T-cell (primary cell): Measurements from ENCODE around the gene ZBTB7A. TPM values are rescaled to one million over a fixed set of nuclear protein-coding genes. Genes with fewer than 3 reads are reported as not detected.
"Not testable (repeated sequence)": the region's sequence is repeated elsewhere in the genome, so short reads cannot be mapped to it uniquely, and the experiment has no call there.

Experiments used
- ATAC-seq, 4 experiments: fragments of 200-7000 bp in 3 of 4; fragments of 150-1000 bp in 1 of 4; cut with Tn5 transposase; replicated peaks in 1 of 4; 1 replicate in 3 of 4; 2 replicates in 1 of 4; pipeline ENCODE4 v1.10.0; 2021; ENCODE audit warnings: moderate library complexity in 3 of 4, mild to moderate bottlenecking in 2 of 4, moderate number of reproducible peaks in 1 of 4
- CTCF ChIA-PET, 2 donors: fragments of 300-600 bp; sonication (Branson Sonifier 250); formaldehyde crosslinking; loops; one replicate each; lab custom pipeline; 2022; ENCODE audit warnings: antibody characterized with exemption in 2 of 2; lab: Charles Lee
- POLR2A ChIA-PET, 2 donors: fragments of 300-600 bp; sonication (Branson Sonifier 250); formaldehyde crosslinking; loops; one replicate each; lab custom pipeline; 2022; ENCODE audit warnings: antibody characterized with exemption in 2 of 2; lab: Charles Lee
- DNase-seq, 35 experiments: peaks; one replicate each; pipeline versions ENCODE4 v3.0.0 to v3.0.0-alpha.2; 2013 to 2023
- H3K27ac ChIP-seq: one replicate; pipeline ENCODE4 v1.5.1; 2013; ENCODE audit warnings: low read length
- H3K27me3 ChIP-seq, 2 experiments: replicated peaks in 1 of 2; 1 replicate in 1 of 2; 2 replicates in 1 of 2; pipeline versions ENCODE4 v1.6.1 to v1.7.0; 2013; ENCODE audit warnings: low read length in 1 of 2, mixed read lengths in 1 of 2; ENCODE audit not compliant: control insufficient read depth in 2 of 2, insufficient read depth in 2 of 2; ENCODE audit errors: extremely low read depth in 1 of 2
- H3K36me3 ChIP-seq, 2 donors: 1 replicate in 1 of 2; 2 replicates in 1 of 2; pipeline versions ENCODE4 v1.6.1 to v1.7.0; 2013; ENCODE audit warnings: low read length in 1 of 2; ENCODE audit not compliant: control insufficient read depth in 2 of 2, insufficient read depth in 1 of 2; ENCODE audit errors: extremely low read depth in 1 of 2
- H3K4me1 ChIP-seq, 2 experiments: 1 replicate in 1 of 2; 2 replicates in 1 of 2; pipeline versions ENCODE4 v1.6.1 to v1.7.0; 2013; ENCODE audit warnings: low read length in 2 of 2, mixed read lengths in 1 of 2; ENCODE audit not compliant: insufficient read depth in 2 of 2, control insufficient read depth in 1 of 2; ENCODE audit errors: extremely low read depth in 1 of 2
- H3K4me3 ChIP-seq, 2 donors: 1 replicate in 1 of 2; 2 replicates in 1 of 2; pipeline versions ENCODE4 v1.5.1 to v1.7.0; 2013; ENCODE audit warnings: mild to moderate bottlenecking in 2 of 2, low read length in 1 of 2, moderate library complexity in 1 of 2; ENCODE audit not compliant: control insufficient read depth in 1 of 2; ENCODE audit errors: extremely low read depth in 1 of 2
- H3K9me3 ChIP-seq: 2 replicates; pipeline ENCODE4 v1.7.0; 2013
- H3K27ac Mint-ChIP-seq, 2 donors: one replicate each; pipeline ENCODE4 v1.8.0; 2020 to 2021; ENCODE audit warnings: mild to moderate bottlenecking in 2 of 2, mixed read lengths in 2 of 2
- H3K27me3 Mint-ChIP-seq, 2 donors: one replicate each; pipeline ENCODE4 v1.8.0; 2021 to 2022; ENCODE audit warnings: mixed read lengths in 2 of 2
- H3K36me3 Mint-ChIP-seq: one replicate; pipeline ENCODE4 v1.8.0; 2021; ENCODE audit warnings: mixed read lengths
- H3K4me1 Mint-ChIP-seq, 3 donors: one replicate each; pipeline ENCODE4 v1.8.0; 2020 to 2022; ENCODE audit warnings: mixed read lengths in 3 of 3, mild to moderate bottlenecking in 1 of 3
- H3K4me3 Mint-ChIP-seq, 3 donors: one replicate each; pipeline ENCODE4 v1.8.0; 2020 to 2022; ENCODE audit warnings: mild to moderate bottlenecking in 3 of 3, mixed read lengths in 3 of 3, moderate library complexity in 3 of 3
- H3K9me3 Mint-ChIP-seq, 3 donors: one replicate each; pipeline ENCODE4 v1.8.0; 2020 to 2022; ENCODE audit warnings: mixed read lengths in 3 of 3
- WGBS: methylation state at CpG from one replicate; pipeline ENCODE4 v1.1.5; 2013; ENCODE audit warnings: missing lambda C conversion rate; ENCODE audit not compliant: insufficient coverage; 5-methylcytosine and 5-hydroxymethylcytosine counted together
- total RNA-seq, 35 experiments: library from RNA in 6 of 35; stranded (reverse) in 6 of 35; fragments of 120-200 nt in 1 of 35; gene quantifications; one replicate each; pipeline versions ENCODE4 v1.2.1 to v1.2.4 and lab custom pipeline; 2013 to 2026

ZBTB7A gene
- total RNA-seq, 5 donors from 2014 or later (not counting 1 experiment from before 2014, with no cell fraction given) = 43.6 to 85.7 (median 81.8) TPM

GRCh38 chr19:4013886-4014540 lies 52.7 kb downstream of the ZBTB7A start:
- no peak overlapping the region for H3K27ac Mint-ChIP-seq
- H3K4me1 Mint-ChIP-seq = peaks cover 21 to 45% (median 42%) of the 10 kb centered on the region in 3 donors

GRCh38 chr19:4012975-4013634 lies 53.6 kb downstream of the ZBTB7A start:
- Histone ChIP-seq H3K4me3 (no peak overlapping the region), H3K27me3 (no peaks in the 10 kb centered on the region), H3K4me1 (peaks cover 6 to 65% of the 10 kb centered on the region in 2 experiments), H3K36me3 (peaks cover 29 to 40% of the 10 kb centered on the region in 2 donors), H3K9me3 (no peaks in the 10 kb centered on the region), H3K27ac (no peak overlapping the region)
- Mint-ChIP-seq H3K36me3 (peaks cover 5% of the 10 kb centered on the region), H3K9me3 (no peaks in the 10 kb centered on the region), H3K27ac (no peak overlapping the region), H3K4me3 (no peak overlapping the region), H3K4me1 (peaks cover 23 to 50% (median 48%) of the 10 kb centered on the region in 3 donors), H3K27me3 (no peaks in the 10 kb centered on the region)
- POLR2A ChIA-PET = interaction anchor here in 1 of 2 donors (0.9 kb wide), 1 partner anchor 22 kb away, joined by 3 read pairs; no protein-coding TSS in a partner anchor
- no peak for DNase-seq
- WGBS = 96% methylated on average over 33 of the region's 33 CpGs
- CTCF ChIA-PET = no interaction called here
- no peak for ATAC-seq

More at GRCh38 chr19:4013886-4014540, 52.7 kb downstream of the ZBTB7A start:
- Histone ChIP-seq H3K36me3 (peaks cover 29 to 43% of the 10 kb centered on the region in 2 donors), H3K27ac (no peak overlapping the region), H3K27me3 (no peaks in the 10 kb centered on the region), H3K9me3 (no peaks in the 10 kb centered on the region), H3K4me3 (no peak overlapping the region), H3K4me1 (peaks cover 0 to 58% of the 10 kb centered on the region in 2 experiments)
- ChIA-PET POLR2A (interaction anchor here in 1 of 2 donors (0.9 kb wide), 1 partner anchor 23 kb away, joined by 3 read pairs; no protein-coding TSS in a partner anchor), CTCF (no interaction called here)
- WGBS = 96% methylated on average over 20 of the region's 20 CpGs
- Mint-ChIP-seq H3K4me3 (no peak overlapping the region), H3K36me3 (peaks cover 9% of the 10 kb centered on the region), H3K27me3 (no peaks in the 10 kb centered on the region), H3K9me3 (no peaks in the 10 kb centered on the region)
- DNase-seq (no peak), ATAC-seq (no peak)

GRCh38 chr19:4012092-4012974 lies 54.4 kb downstream of the ZBTB7A start:
- Histone ChIP-seq H3K27ac (no peak overlapping the region), H3K27me3 (no peaks in the 10 kb centered on the region), H3K4me3 (no peak overlapping the region), H3K36me3 (peaks cover 24 to 40% of the 10 kb centered on the region in 2 donors), H3K9me3 (no peaks in the 10 kb centered on the region), H3K4me1 (peaks cover 6 to 66% of the 10 kb centered on the region in 2 experiments)
- Mint-ChIP-seq H3K27me3 (no peaks in the 10 kb centered on the region), H3K9me3 (no peaks in the 10 kb centered on the region), H3K27ac (peak overlapping the region in 1 of 2 donors; percentile 70), H3K36me3 (peaks cover 5% of the 10 kb centered on the region), H3K4me1 (peaks cover 23 to 50% (median 48%) of the 10 kb centered on the region in 3 donors), H3K4me3 (no peak overlapping the region)
- ChIA-PET CTCF (no interaction called here), POLR2A (interaction anchor here in 1 of 2 donors (0.5 to 0.6 kb wide), 2 partner anchors 18 to 22 kb away, joined by 3 to 5 read pairs; no protein-coding TSS in a partner anchor)
- WGBS = 92% methylated on average over 23 of the region's 27 CpGs
- no peak for ATAC-seq
- no peak for DNase-seq

GRCh38 chr19:4011430-4011829 lies 55.3 kb downstream of the ZBTB7A start:
- H3K27me3 Mint-ChIP-seq, DNase-seq, ATAC-seq, H3K9me3 Mint-ChIP-seq, POLR2A ChIA-PET, H3K27ac ChIP-seq, H3K4me3 ChIP-seq, H3K36me3 Mint-ChIP-seq, H3K9me3 ChIP-seq, H3K27ac Mint-ChIP-seq, H3K27me3 ChIP-seq: not testable (repeated sequence)
- 97% methylated on average over 4 of the region's 6 CpGs for WGBS
- Mint-ChIP-seq H3K4me1 (peaks cover 23 to 48% (median 46%) of the 10 kb centered on the region in 3 donors), H3K4me3 (peak overlapping the region in 1 of 3 donors; percentile 7)
- H3K36me3 ChIP-seq = peaks cover 24 to 40% of the 10 kb centered on the region in 2 donors
- CTCF ChIA-PET = interaction anchor here in 1 of 2 donors (0.6 kb wide), 1 partner anchor 129 kb away, joined by 3 read pairs; no protein-coding TSS in a partner anchor
- peaks cover 6 to 73% of the 10 kb centered on the region in 2 experiments for H3K4me1 ChIP-seq

GRCh38 chr19:4010808-4011110 lies 55.9 kb downstream of the ZBTB7A start:
- H3K27me3 Mint-ChIP-seq = no peaks in the 10 kb centered on the region

More at GRCh38 chr19:4010808-4011110, 55.9 kb downstream of the ZBTB7A start:
- 91% methylated on average over 8 of the region's 14 CpGs for WGBS
- Histone ChIP-seq H3K4me1 (peaks cover 6 to 72% of the 10 kb centered on the region in 2 experiments), H3K27me3 (no peaks in the 10 kb centered on the region), H3K9me3 (no peaks in the 10 kb centered on the region), H3K27ac (no peak overlapping the region), H3K36me3 (peaks cover 21 to 40% of the 10 kb centered on the region in 2 donors), H3K4me3 (no peak overlapping the region)
- Mint-ChIP-seq H3K4me1 (peaks cover 23 to 46% (median 45%) of the 10 kb centered on the region in 3 donors), H3K27ac (no peak overlapping the region), H3K36me3 (peaks cover 5% of the 10 kb centered on the region), H3K9me3 (no peaks in the 10 kb centered on the region), H3K4me3 (no peak overlapping the region)
- ATAC-seq (no peak), DNase-seq (no peak)
- CTCF ChIA-PET = no interaction called here
- POLR2A ChIA-PET = no interaction called here
